Limb (tissue), 2 donors: Measurements from ENCODE around the gene CRB1.

ENCODE experiments used
- DNase-seq, 2 donors: peaks; one replicate each; pipeline ENCODE4 v3.0.0-alpha.2; 2016; ENCODE audit errors: extremely low spot score in 2 of 2

Gene CRB1

GRCh38 chr1:197343663-197344273 is 75.7 kb downstream of the CRB1 start:
- DNase-seq, result no peak

GRCh38 chr1:197351821-197352440 is 83.9 kb downstream of the CRB1 start:
- no peak for DNase-seq

DNA sequence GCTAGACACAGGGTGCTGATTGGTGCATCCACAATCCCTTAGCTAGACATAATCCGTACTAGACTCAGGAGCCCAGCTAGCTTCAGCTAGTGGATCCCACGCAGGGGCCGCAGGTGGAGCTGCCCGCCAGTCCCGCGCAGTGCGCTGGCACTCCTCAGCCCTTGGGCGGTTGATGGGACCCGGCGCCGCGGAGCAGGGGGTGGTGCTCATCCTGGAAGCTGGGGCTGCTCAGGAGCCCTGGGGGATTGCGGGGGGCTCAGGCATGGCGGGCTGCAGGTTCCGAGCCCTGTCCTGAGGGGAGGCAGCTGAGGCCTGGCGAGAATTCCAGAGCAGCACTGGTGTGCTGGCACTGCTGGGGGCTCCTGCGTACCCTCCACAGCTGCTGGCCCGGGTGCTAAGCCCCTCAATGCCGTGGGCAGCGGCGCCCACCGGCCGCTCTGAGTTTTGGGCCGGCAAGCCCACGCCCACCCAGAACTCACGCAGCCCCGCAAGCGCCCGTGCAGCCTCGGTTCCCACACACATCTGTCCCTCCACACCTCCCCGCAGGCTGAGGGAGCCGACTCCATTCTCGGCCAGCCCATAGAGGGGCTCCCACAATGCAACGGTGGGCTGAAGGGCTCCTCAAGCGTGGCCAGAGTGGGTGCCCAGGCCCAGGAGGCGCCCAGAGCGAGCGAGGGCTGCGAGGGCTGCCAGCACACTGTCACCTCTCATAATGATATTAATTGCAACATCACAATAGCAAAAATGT is 87.4 kb downstream of the CRB1 start:
- no peak for DNase-seq

GRCh38 chr1:197356723-197357533 is 88.9 kb downstream of the CRB1 start:
- peak in 1 of 2 donors; percentile 39 for DNase-seq

DNA sequence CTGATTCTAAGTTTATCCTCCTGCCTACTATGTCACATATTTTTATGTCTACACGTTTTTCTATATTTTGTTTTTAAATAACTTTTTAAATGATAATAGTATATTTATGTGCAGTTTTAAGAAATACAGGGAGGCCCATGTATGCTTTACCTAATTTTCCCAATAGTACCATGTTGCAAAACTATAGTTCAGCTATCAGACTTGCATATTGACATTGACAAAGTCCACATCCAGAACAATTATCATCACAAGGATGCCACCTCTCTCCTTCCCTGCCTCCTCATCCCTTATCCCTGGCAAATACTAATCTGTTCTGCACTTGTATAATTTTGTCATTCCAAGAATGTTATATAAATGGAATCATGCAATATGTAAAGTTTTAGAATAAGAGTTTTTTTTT is 90.9 kb downstream of the CRB1 start:
- no peak for DNase-seq

- DNase-seq, result no peak
These were observed 92.0 kb downstream of the CRB1 start for GRCh38 chr1:197360068-197360467.

- DNase-seq, result no peak
These were observed 94.8 kb downstream of the CRB1 start for GRCh38 chr1:197362871-197363270.

DNA sequence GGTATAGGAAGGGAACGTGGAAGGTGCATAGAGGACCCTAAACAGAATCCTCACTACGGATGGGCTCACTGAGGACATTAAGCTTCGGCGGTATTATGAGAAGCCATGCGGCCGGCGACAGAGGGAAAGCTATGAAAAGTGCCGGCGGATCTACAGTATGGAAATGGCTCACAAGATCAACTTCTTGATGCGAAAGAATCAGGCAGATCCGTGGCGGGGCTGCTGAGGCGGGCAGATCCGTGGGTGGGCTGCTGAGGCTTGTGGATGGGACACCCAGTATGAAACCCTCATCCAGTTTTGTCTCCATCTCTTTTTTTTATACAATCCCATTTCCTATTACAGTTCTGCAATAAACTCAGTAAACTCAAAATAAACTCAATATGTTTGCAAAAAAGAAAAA is 95.8 kb downstream of the CRB1 start:
- DNase-seq, result no peak

DNA sequence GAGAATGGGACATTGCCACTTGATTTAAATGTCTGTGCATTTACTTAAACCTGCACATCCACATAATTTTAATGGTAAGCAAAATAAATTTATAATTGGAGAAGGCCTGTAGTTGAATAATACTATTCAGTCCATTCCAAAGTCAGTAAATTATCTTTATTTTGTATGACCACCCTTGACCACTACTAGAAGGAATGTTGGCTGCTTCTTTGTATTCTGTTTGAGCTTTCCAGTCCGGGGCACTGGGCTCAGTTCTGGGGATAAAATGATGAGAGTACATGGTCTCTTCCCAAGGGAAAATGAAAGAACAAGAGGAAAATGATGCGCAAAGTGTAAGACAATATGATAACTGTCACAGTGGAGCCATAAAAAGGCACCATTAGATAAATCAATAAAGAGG is 98.9 kb downstream of the CRB1 start:
- DNase-seq, result no peak

DNA sequence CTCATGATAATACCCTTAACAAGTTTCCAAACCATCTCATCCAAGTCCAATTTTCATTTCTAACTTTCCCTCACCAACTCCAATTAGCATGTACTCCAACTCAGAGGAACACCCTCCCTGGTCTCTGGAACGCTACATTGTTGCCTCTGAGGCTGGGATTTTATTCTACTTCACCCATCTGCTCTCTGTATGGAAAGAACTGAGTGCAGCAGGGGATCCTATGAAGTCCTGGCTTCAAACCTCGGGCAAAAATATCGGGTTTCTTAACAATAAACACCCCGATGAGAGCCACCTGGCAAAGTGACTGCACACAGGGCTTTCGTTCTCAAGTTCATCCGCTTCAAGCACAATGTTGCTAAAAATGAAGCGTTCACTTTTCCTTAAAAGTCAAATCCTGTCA is 99.6 kb downstream of the CRB1 start:
- DNase-seq, result no peak

DNA sequence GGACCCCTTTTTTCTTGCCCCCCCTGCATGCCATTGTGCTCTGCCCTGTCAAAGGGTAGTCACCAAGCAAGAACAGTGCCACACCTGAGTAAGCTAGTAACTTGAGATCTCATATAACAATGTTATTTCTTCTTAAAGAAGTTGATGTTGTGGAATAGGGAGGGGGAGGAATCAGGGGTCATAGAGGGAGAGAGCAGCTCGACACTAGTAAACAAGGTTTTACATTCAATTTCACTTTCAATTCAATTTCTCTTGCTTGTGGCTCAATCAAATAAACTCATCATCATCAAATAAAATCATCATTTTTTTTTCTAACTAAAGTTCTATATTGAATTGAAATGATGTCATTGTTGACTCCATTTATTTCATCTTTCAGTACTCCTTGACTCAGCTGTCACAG is 106.4 kb downstream of the CRB1 start:
- DNase-seq, result no peak

GRCh38 chr1:197384471-197384870 is 116.4 kb downstream of the CRB1 start:
- no peak for DNase-seq

GRCh38 chr1:197388801-197389200 is 120.7 kb downstream of the CRB1 start:
- DNase-seq, result no peak

GRCh38 chr1:197390856-197391255 is 122.8 kb downstream of the CRB1 start:
- no peak for DNase-seq

DNA sequence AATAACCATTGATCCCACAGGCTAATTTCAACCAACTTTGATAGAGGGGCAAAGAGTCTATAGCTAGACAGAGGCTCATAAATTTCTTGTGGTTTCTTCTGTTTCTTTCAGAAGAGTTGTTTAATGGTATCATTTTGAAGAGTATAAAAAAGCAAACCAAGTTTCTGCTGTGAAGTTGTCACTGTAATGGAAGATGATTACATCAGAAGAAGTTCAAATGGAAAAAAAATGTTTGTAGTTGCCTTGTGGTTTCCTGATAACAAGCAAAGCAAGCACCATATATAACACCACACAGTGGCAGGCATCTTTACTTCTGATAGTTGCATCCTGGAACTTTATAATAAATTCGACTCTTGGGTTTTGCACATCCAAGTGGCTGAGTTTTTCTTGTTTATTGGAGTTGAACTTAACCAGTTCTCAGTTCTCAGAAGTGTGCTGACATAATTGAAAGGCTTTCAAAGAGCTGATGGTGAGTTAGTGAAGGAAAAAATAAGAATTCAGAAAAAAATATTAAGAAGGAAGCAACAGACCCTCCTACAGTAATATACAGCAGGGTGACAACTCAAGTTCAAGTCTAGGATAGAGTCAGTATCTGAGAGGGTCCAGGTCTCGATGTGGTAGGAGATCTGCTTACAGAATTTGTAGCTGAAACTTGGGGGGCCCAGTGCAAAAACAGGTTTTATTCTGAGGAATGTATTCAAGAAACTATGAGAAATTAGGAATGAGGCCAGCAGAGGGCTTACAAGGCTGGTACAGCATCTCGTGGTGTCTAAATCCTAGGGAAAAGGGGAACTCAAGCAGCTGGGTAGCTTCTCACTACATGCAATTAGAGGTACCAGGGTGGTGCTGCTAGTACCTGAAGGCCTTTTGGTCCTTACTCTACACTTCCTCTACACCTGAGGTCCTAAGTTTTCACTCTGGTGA is 123.5 kb downstream of the CRB1 start:
- DNase-seq, result no peak

GRCh38 chr1:197392541-197392940 is 124.5 kb downstream of the CRB1 start:
- no peak for DNase-seq

- peak in 1 of 2 donors; percentile 8 for DNase-seq
These were observed 125.1 kb downstream of the CRB1 start for GRCh38 chr1:197393105-197393504.

DNA sequence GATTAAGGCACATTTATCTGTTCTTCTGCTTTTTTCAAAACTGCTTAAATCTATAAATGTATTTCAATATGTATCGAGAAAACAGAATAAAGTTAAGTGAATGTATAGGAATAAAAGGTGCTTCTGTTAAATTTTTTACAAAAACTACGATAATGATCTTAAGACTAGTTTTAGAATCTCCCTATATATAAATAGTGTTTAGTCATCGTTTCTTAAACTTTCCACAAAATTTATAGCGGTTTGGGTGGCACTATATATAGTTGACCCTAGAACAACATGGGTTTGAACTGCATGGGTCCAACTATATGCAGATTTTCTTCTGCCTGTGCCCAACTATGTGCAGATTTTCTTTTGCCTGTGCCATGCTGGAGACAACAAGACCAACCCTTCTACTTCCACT is 125.7 kb downstream of the CRB1 start:
- no peak for DNase-seq

DNA sequence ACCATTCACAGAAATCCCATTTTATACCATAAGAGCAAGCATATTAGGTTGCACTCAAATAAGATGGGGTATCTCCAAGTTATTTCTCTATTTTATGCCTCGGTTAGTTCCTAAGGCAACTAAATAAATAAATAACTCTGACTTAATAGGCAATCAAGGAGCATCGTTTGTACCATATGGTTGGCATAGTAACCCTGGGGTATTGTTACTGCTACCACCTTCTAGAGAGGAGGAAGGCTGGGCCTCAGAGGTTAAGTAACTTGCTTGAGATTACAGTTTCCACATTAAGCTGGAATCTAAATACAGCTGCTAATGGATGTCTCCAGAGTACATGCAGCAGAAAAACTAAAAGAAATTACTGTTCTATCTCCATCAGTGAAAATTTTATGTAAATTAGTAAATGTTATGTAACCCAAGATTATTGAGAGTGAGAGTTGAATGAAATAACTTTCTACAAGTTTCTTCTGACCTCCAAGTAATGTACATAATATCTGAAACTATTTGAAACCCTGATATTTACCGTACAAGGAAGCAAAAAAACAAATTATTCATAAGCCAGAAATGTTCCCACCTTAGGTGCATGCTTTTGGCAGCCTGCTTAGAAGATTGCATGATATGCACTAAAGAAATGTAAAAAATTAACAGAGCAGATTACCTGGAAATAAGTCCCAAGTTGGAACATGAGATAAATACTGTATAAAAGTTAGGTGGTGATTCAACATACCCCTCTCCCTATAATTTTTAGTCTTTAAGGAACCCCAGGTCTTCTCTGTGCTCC is 127.0 kb downstream of the CRB1 start:
- DNase-seq, result no peak

DNA sequence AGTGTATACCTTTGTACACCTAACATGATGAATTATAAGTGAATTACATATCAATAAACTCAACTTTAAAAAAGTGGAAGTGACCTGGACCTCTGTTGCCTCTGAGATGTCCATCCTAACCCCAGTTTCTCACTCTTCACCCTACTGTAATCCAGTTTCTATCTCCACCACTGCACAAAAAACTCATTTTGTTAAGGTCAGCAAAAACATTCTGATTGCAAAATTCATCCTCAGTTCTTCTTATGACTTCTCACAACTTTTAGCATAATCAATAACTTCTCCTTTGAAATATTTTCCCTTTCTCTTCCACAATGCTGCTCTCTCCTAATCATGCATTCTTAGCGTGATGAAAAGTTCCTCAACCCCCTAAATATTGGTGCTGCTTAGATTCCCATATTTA is 129.8 kb downstream of the CRB1 start:
- no peak for DNase-seq
